K562 (cell line): ENCODE results near the gene BACH1. TPM values are rescaled to one million over a fixed set of nuclear protein-coding genes. Genes with fewer than 3 reads are reported as not detected.

Experiments used
- ATAC-seq: fragments of 200-7000 bp; cut with Tn5 transposase; 3 replicates; pipeline ENCODE4 v1.9.1; 2020; ENCODE audit warnings: moderate library complexity
- BruUV-seq: library from RNA; stranded (reverse); fragments of 400-500 nt; replicated peaks from 2 replicates; lab custom pipeline; 2021; lab: Mats Ljungman, UMichigan
- CTCF ChIA-PET: fragments of 300-600 bp; formaldehyde crosslinking; extraction: SDS; loops from one replicate; lab custom pipeline; 2021; ENCODE audit warnings: low intra/inter-chr PET ratio; lab: Yijun Ruan, JAX
- POLR2A ChIA-PET: fragments of 300-600, 350-650 bp; sonication (Branson Sonifier 250); formaldehyde crosslinking; extraction: SDS; loops from one replicate; lab custom pipeline; 2021; ENCODE audit warnings: antibody characterized with exemption, inconsistent platforms; lab: Yijun Ruan, JAX
- DNase-seq, 4 experiments: peaks; one replicate each; pipeline versions ENCODE4 v3.0.0 to v3.0.0-alpha.2; 2011 to 2018; ENCODE audit warnings: low spot score in 3 of 4, mixed read lengths in 3 of 4; ENCODE audit errors: extremely low read depth in 1 of 4
- FAIRE-seq: peaks from 2 replicates; lab custom pipeline; 2011; peaks lifted over from hg19 to GRCh38; lab: Jason Lieb, UNC
- H2AFZ ChIP-seq: 2 replicates; pipeline ENCODE4 v1.6.0; 2011; ENCODE audit warnings: low read depth, low read length, control low read depth, inconsistent platforms
- H3K27ac ChIP-seq: fragments of 200-600 bp; 3 replicates; pipeline ENCODE4 v1.8.0; 2011; ENCODE audit warnings: low read depth, mild to moderate bottlenecking, control low read depth, inconsistent platforms, low read length, moderate library complexity, mixed read lengths; ENCODE audit errors: extremely low read depth
- H3K27me3 ChIP-seq, 2 experiments: fragments of 300-600 bp in 1 of 2; 2 replicates in 1 of 2; 3 replicates in 1 of 2; pipeline versions ENCODE4 v1.6.0 to v1.8.0; 2011; ENCODE audit warnings: inconsistent platforms in 2 of 2, low read length in 2 of 2, mild to moderate bottlenecking in 1 of 2, mixed read lengths in 1 of 2, moderate library complexity in 1 of 2; ENCODE audit not compliant: control insufficient read depth in 2 of 2, insufficient read depth in 2 of 2
- H3K36me3 ChIP-seq: fragments of 300-600 bp; 3 replicates; pipeline ENCODE4 v1.8.0; 2011; ENCODE audit warnings: mild to moderate bottlenecking, low read length, inconsistent platforms; ENCODE audit not compliant: control insufficient read depth, insufficient read depth
- H3K4me1 ChIP-seq, 2 experiments: fragments of 200-600 bp in 1 of 2; replicated peaks in 1 of 2; 2 replicates in 1 of 2; 3 replicates in 1 of 2; pipeline versions ENCODE4 v1.5.1 to v1.8.0; 2011; ENCODE audit warnings: inconsistent platforms in 2 of 2, low read length in 2 of 2, mild to moderate bottlenecking in 1 of 2, mixed read lengths in 1 of 2, moderate library complexity in 1 of 2; ENCODE audit not compliant: control insufficient read depth in 2 of 2, insufficient read depth in 2 of 2
- H3K4me2 ChIP-seq: 2 replicates; pipeline ENCODE4 v1.6.1; 2011; ENCODE audit warnings: low read length, control low read depth, inconsistent platforms, mixed read lengths; ENCODE audit not compliant: insufficient read depth
- H3K4me3 ChIP-seq: fragments of 200-600 bp; sonication (generic), shearing (Covaris generic); 2 replicates; pipeline ENCODE4 v1.5.1; 2016; ENCODE audit warnings: control low read depth, inconsistent platforms
- H3K79me2 ChIP-seq: fragments of 200-600 bp; 3 replicates; pipeline ENCODE4 v1.8.0; 2011; ENCODE audit warnings: low read length, inconsistent platforms; ENCODE audit not compliant: control insufficient read depth, insufficient read depth
- H3K9ac ChIP-seq, 2 experiments: 2 replicates each; pipeline versions ENCODE4 v1.6.0 to v1.6.1; 2011; ENCODE audit warnings: low read depth in 2 of 2, low read length in 2 of 2, control low read depth in 1 of 2, inconsistent platforms in 1 of 2, mild to moderate bottlenecking in 1 of 2, mixed read lengths in 1 of 2; ENCODE audit not compliant: insufficient read depth in 1 of 2
- H3K9me1 ChIP-seq: one replicate; pipeline ENCODE4 v1.6.0; 2011; ENCODE audit warnings: inconsistent platforms, mild to moderate bottlenecking, low read length, moderate library complexity; ENCODE audit not compliant: control insufficient read depth, insufficient read depth
- H3K9me3 ChIP-seq: replicated peaks from 2 replicates; pipeline ENCODE4 v1.5.1; 2011; ENCODE audit warnings: low read depth, low read length, inconsistent platforms; ENCODE audit not compliant: control insufficient read depth, insufficient read depth
- H4K20me1 ChIP-seq: replicated peaks from 2 replicates; pipeline ENCODE4 v1.6.1; 2011; ENCODE audit warnings: low read length, inconsistent platforms, mixed read lengths; ENCODE audit not compliant: control insufficient read depth, insufficient read depth
- GTF2E2 ChIP-seq: fragments of 200-800 bp; sonication (Bioruptor generic); IDR thresholded peaks from 2 replicates; pipeline ENCODE4 v1.6.1; 2016; ENCODE audit warnings: missing genetic modification characterization, missing compliant biosample characterization
- HNRNPK ChIP-seq: fragments of 200-400 bp; formaldehyde crosslinking; IDR thresholded peaks from one replicate; pipeline ENCODE4 v1.6.1; 2018; ENCODE audit warnings: mild to moderate bottlenecking, low read depth, low read length; ENCODE audit not compliant: poor library complexity, severe bottlenecking
- NCOA4 ChIP-seq: fragments of 450-650 bp; IDR thresholded peaks from 2 replicates; pipeline ENCODE4 v1.6.1; 2018; ENCODE audit warnings: mild to moderate bottlenecking; ENCODE audit not compliant: partially characterized antibody
- RBM14 ChIP-seq: fragments of 200-400 bp; formaldehyde crosslinking; IDR thresholded peaks from 2 replicates; pipeline ENCODE4 v1.6.1; 2018; ENCODE audit warnings: low read depth, mild to moderate bottlenecking, low read length, moderate library complexity, borderline replicate concordance; ENCODE audit not compliant: insufficient read depth
- ZNF280B ChIP-seq: fragments of 250-450 bp; sonication (Bioruptor Pico); IDR thresholded peaks from 2 replicates; pipeline ENCODE4 v1.5.1; 2021; ENCODE audit warnings: mild to moderate bottlenecking
- ZNF408 ChIP-seq: fragments of 250-450 bp; sonication (Bioruptor Pico); IDR thresholded peaks from 2 replicates; pipeline ENCODE4 v1.4.0; 2020; ENCODE audit warnings: low read depth, mild to moderate bottlenecking, moderate library complexity
- ZNF764 ChIP-seq: fragments of 250-450 bp; sonication (Bioruptor Pico); IDR thresholded peaks from 2 replicates; pipeline ENCODE4 v1.4.0; 2020; ENCODE audit warnings: low read depth, mild to moderate bottlenecking, moderate library complexity
- WGBS: fragments of 100-300 bp; shearing (Covaris generic); methylation state at CpG from one replicate; pipeline ENCODE4 v1.1.6; 2016; ENCODE audit warnings: low coverage, mixed read lengths; ENCODE audit not compliant: insufficient coverage; ENCODE audit errors: missing lambda C conversion rate; 5-methylcytosine and 5-hydroxymethylcytosine counted together
- in situ Hi-C: fragments of 300-500 bp; cut with MboI; formaldehyde crosslinking; loops from 4 replicates; pipeline ENCODE4 v1.15.0; 2018; ENCODE audit warnings: inconsistent platforms, mixed read lengths
- intact Hi-C: fragments of 100-400 bp; cut with micrococcal nuclease; formaldehyde crosslinking; loops from 2 replicates; pipeline ENCODE4 v1.14.2; 2022
- polyA plus RNA-seq, 8 experiments: library from polyadenylated mRNA; depleted of rRNA in 4 of 8; stranded (reverse) in 5 of 8; unstranded in 3 of 8; fragments of >200 nt; fragmentation: Nextera tagmentation in 2 of 8; fragmentation: Illumina TruSeq in 1 of 8; extraction: Ambion mirVana in 2 of 8; extraction: Trizol in 1 of 8; gene quantifications; 2 replicates each; pipeline versions ENCODE4 v1.2.1 to v1.2.3, GENCODE V29; 2011 to 2014; ENCODE audit warnings: inconsistent platforms in 1 of 8, missing spikeins in 1 of 8
- total RNA-seq, 7 experiments: library from RNA; depleted of rRNA in 6 of 7; stranded (reverse); fragments of >200 nt in 6 of 7; fragmentation: Illumina TruSeq in 2 of 7; extraction: Trizol in 2 of 7; gene quantifications; 2 replicates each; pipeline versions ENCODE4 v1.2.1 to v1.2.3, GENCODE V29; 2011 to 2021; ENCODE audit warnings: low replicate concordance in 1 of 7

BACH1 gene
- total and polyA plus RNA-seq, 9 of the 15 experiments (the other 6 are each of a cell fraction or from before 2014, with no cell fraction given): 10.6 to 58.5 (median 28.6) TPM

GRCh38 chr21:29329406-29329805 lies 30.7 kb downstream of the BACH1 start:
- H4K20me1 ChIP-seq: no peaks in the 10 kb centered on the region
- 95% methylated on average over 5 of the region's 5 CpGs for WGBS
- peaks cover 74% of the 10 kb centered on the region for H3K36me3 ChIP-seq
- no peak overlapping the region for H2AFZ ChIP-seq
- intact Hi-C loops: no loop called here
- ATAC-seq (no peak), DNase-seq (no peak), FAIRE-seq (no peak)
- ChIA-PET POLR2A (interaction anchor here (0.8 to 1.5 kb wide), 2 partner anchors 10 kb away, joined by 3 read pairs; no protein-coding TSS in a partner anchor), CTCF (no interaction called here)
- no peak overlapping the region for H3K9ac ChIP-seq
- no peak overlapping the region for H3K27ac ChIP-seq
- peaks cover 0 to 1% of the 10 kb centered on the region in 2 experiments; a peak in 1 of 5 replicates for H3K4me1 ChIP-seq
- H3K4me2 ChIP-seq: no peak overlapping the region
- H3K9me3 ChIP-seq: no peaks in the 10 kb centered on the region
- BruUV-seq: no TSS peak
- TF ChIP-seq ZNF408 (no peak), NCOA4 (no peak), HNRNPK (no peak), ZNF764 (CRISPR knock-in tag) (no peak), ZNF280B (CRISPR knock-in tag) (no peak), GTF2E2 (tag) (no peak), RBM14 (no peak)
- H3K9me1 ChIP-seq: no peaks in the 10 kb centered on the region
- H3K27me3 ChIP-seq: no peaks in the 10 kb centered on the region
- in situ Hi-C loops: no loop called here
- no peak overlapping the region for H3K4me3 ChIP-seq
- peaks cover 60% of the 10 kb centered on the region for H3K79me2 ChIP-seq
